ENCODE measurements around the gene HSPA12B.

HSPA12B gene

GRCh38 chr20:3694864-3695263 lies 37.6 kb upstream of the HSPA12B start:
- Histone ChIP-seq H3K27me3 (replicated peaks; ENCODE audit: control insufficient read depth, insufficient read depth, low read length) (peaks cover 5% of the 10 kb centered on the region), H3K36me3 (ENCODE audit: control insufficient read depth, insufficient read depth, low read length, severe bottlenecking) (no peaks in the 10 kb centered on the region)
- no peak for DNase-seq (ENCODE audit: low read depth)

GRCh38 chr20:3696200-3696599 lies 36.3 kb upstream of the HSPA12B start:
- DNase-seq (ENCODE audit: low read depth) = no peak
- Histone ChIP-seq H3K36me3 (ENCODE audit: control insufficient read depth, insufficient read depth, low read length, severe bottlenecking) (no peaks in the 10 kb centered on the region), H3K9me3 (ENCODE audit: control insufficient read depth, low read length) (peaks cover 4% of the 10 kb centered on the region), H3K9ac (ENCODE audit: low read length) (no peak overlapping the region), H3K4me3 (ENCODE audit: low read length) (no peak overlapping the region), H3K27me3 (replicated peaks; ENCODE audit: control insufficient read depth, insufficient read depth, low read length) (peaks cover 5% of the 10 kb centered on the region), H3K4me1 (ENCODE audit: control insufficient read depth, insufficient read depth, low read length) (no peaks in the 10 kb centered on the region)

More at GRCh38 chr20:3694864-3695263, 37.6 kb upstream of the HSPA12B start:
- H3K4me1 ChIP-seq (ENCODE audit: control insufficient read depth, insufficient read depth, low read length) = no peaks in the 10 kb centered on the region
- peaks cover 4% of the 10 kb centered on the region for H3K9me3 ChIP-seq (ENCODE audit: control insufficient read depth, low read length)
- no peak overlapping the region for H3K4me3 ChIP-seq (ENCODE audit: low read length)
- H3K9ac ChIP-seq (ENCODE audit: low read length) = no peak overlapping the region

- peaks cover 5% of the 10 kb centered on the region for H3K27me3 ChIP-seq (replicated peaks; ENCODE audit: control insufficient read depth, insufficient read depth, low read length)
- no peaks in the 10 kb centered on the region for H3K36me3 ChIP-seq (ENCODE audit: control insufficient read depth, insufficient read depth, low read length, severe bottlenecking)
- no peak for DNase-seq (ENCODE audit: low read depth)
- H3K9ac ChIP-seq (ENCODE audit: low read length) = no peak overlapping the region
- no peaks in the 10 kb centered on the region for H3K4me1 ChIP-seq (ENCODE audit: control insufficient read depth, insufficient read depth, low read length)
- H3K4me3 ChIP-seq (ENCODE audit: low read length) = no peak overlapping the region
- H3K9me3 ChIP-seq (ENCODE audit: control insufficient read depth, low read length) = peaks cover 4% of the 10 kb centered on the region
These were observed 35.5 kb upstream of the HSPA12B start for GRCh38 chr20:3696745-3697587.

- peaks cover 4% of the 10 kb centered on the region for H3K9me3 ChIP-seq (ENCODE audit: control insufficient read depth, low read length)
- H3K9ac ChIP-seq (ENCODE audit: low read length) = no peak overlapping the region
- H3K4me3 ChIP-seq (ENCODE audit: low read length) = no peak overlapping the region
- no peaks in the 10 kb centered on the region for H3K4me1 ChIP-seq (ENCODE audit: control insufficient read depth, insufficient read depth, low read length)
- no peak for DNase-seq (ENCODE audit: low read depth)
- H3K36me3 ChIP-seq (ENCODE audit: control insufficient read depth, insufficient read depth, low read length, severe bottlenecking) = no peaks in the 10 kb centered on the region
- H3K27me3 ChIP-seq (replicated peaks; ENCODE audit: control insufficient read depth, insufficient read depth, low read length) = peaks cover 5% of the 10 kb centered on the region
These were observed 34.7 kb upstream of the HSPA12B start for GRCh38 chr20:3697588-3698305.

- H3K9me3 ChIP-seq (ENCODE audit: control insufficient read depth, low read length) = peaks cover 4% of the 10 kb centered on the region
- no peak overlapping the region for H3K4me3 ChIP-seq (ENCODE audit: low read length)
- peaks cover 11% of the 10 kb centered on the region for H3K27me3 ChIP-seq (replicated peaks; ENCODE audit: control insufficient read depth, insufficient read depth, low read length)
- no peak for DNase-seq (ENCODE audit: low read depth)
- H3K9ac ChIP-seq (ENCODE audit: low read length) = no peak overlapping the region
- no peaks in the 10 kb centered on the region for H3K36me3 ChIP-seq (ENCODE audit: control insufficient read depth, insufficient read depth, low read length, severe bottlenecking)
- H3K4me1 ChIP-seq (ENCODE audit: control insufficient read depth, insufficient read depth, low read length) = no peaks in the 10 kb centered on the region
These were observed 33.9 kb upstream of the HSPA12B start for GRCh38 chr20:3698591-3699001.

GRCh38 chr20:3699037-3699436 lies 33.4 kb upstream of the HSPA12B start:
- Histone ChIP-seq H3K9ac (ENCODE audit: low read length) (no peak overlapping the region), H3K27me3 (replicated peaks; ENCODE audit: control insufficient read depth, insufficient read depth, low read length) (peaks cover 16% of the 10 kb centered on the region), H3K4me1 (ENCODE audit: control insufficient read depth, insufficient read depth, low read length) (no peaks in the 10 kb centered on the region), H3K9me3 (ENCODE audit: control insufficient read depth, low read length) (peaks cover 4% of the 10 kb centered on the region), H3K36me3 (ENCODE audit: control insufficient read depth, insufficient read depth, low read length, severe bottlenecking) (no peaks in the 10 kb centered on the region), H3K4me3 (ENCODE audit: low read length) (no peak overlapping the region)
- no peak for DNase-seq (ENCODE audit: low read depth)

GRCh38 chr20:3701061-3701998 lies 31.2 kb upstream of the HSPA12B start:
- Histone ChIP-seq H3K9me3 (ENCODE audit: control insufficient read depth, low read length) (peaks cover 3% of the 10 kb centered on the region), H3K27me3 (replicated peaks; ENCODE audit: control insufficient read depth, insufficient read depth, low read length) (peaks cover 17% of the 10 kb centered on the region), H3K4me1 (ENCODE audit: control insufficient read depth, insufficient read depth, low read length) (no peaks in the 10 kb centered on the region), H3K4me3 (ENCODE audit: low read length) (no peak overlapping the region), H3K36me3 (ENCODE audit: control insufficient read depth, insufficient read depth, low read length, severe bottlenecking) (no peaks in the 10 kb centered on the region), H3K9ac (ENCODE audit: low read length) (no peak overlapping the region)
- no peak for DNase-seq (ENCODE audit: low read depth)

GRCh38 chr20:3702611-3703391 lies 29.7 kb upstream of the HSPA12B start:
- no peak overlapping the region for H3K9ac ChIP-seq (ENCODE audit: low read length)
- H3K36me3 ChIP-seq (ENCODE audit: control insufficient read depth, insufficient read depth, low read length, severe bottlenecking) = no peaks in the 10 kb centered on the region
- H3K27me3 ChIP-seq (replicated peaks; ENCODE audit: control insufficient read depth, insufficient read depth, low read length) = peaks cover 13% of the 10 kb centered on the region
- no peak overlapping the region for H3K4me3 ChIP-seq (ENCODE audit: low read length)
- no peak for DNase-seq (ENCODE audit: low read depth)
- no peaks in the 10 kb centered on the region for H3K9me3 ChIP-seq (ENCODE audit: control insufficient read depth, low read length)
- H3K4me1 ChIP-seq (ENCODE audit: control insufficient read depth, insufficient read depth, low read length) = peaks cover 6% of the 10 kb centered on the region

- no peak for DNase-seq (ENCODE audit: low read depth)
- H3K36me3 ChIP-seq (ENCODE audit: control insufficient read depth, insufficient read depth, low read length, severe bottlenecking) = no peaks in the 10 kb centered on the region
- H3K4me1 ChIP-seq (ENCODE audit: control insufficient read depth, insufficient read depth, low read length) = peaks cover 6% of the 10 kb centered on the region
These were observed 28.4 kb upstream of the HSPA12B start for GRCh38 chr20:3704087-3704486.

GRCh38 chr20:3705491-3705969 lies 27.0 kb upstream of the HSPA12B start:
- DNase-seq (ENCODE audit: low read depth) = no peak
- Histone ChIP-seq H3K27me3 (replicated peaks; ENCODE audit: control insufficient read depth, insufficient read depth, low read length) (peaks cover 12% of the 10 kb centered on the region), H3K4me3 (ENCODE audit: low read length) (no peak overlapping the region), H3K4me1 (ENCODE audit: control insufficient read depth, insufficient read depth, low read length) (peaks cover 14% of the 10 kb centered on the region), H3K36me3 (ENCODE audit: control insufficient read depth, insufficient read depth, low read length, severe bottlenecking) (no peaks in the 10 kb centered on the region), H3K9me3 (ENCODE audit: control insufficient read depth, low read length) (no peaks in the 10 kb centered on the region), H3K9ac (ENCODE audit: low read length) (no peak overlapping the region)

More at GRCh38 chr20:3704087-3704486, 28.4 kb upstream of the HSPA12B start:
- H3K9ac ChIP-seq (ENCODE audit: low read length) = no peak overlapping the region
- H3K4me3 ChIP-seq (ENCODE audit: low read length) = no peak overlapping the region
- no peaks in the 10 kb centered on the region for H3K9me3 ChIP-seq (ENCODE audit: control insufficient read depth, low read length)
- H3K27me3 ChIP-seq (replicated peaks; ENCODE audit: control insufficient read depth, insufficient read depth, low read length) = peaks cover 12% of the 10 kb centered on the region

Data from adipocyte (in vitro differentiated cells).